H1 (cell line): ENCODE measurements around the gene B9D1.

Experiments used
- CBX5 ChIP-seq: fragments of 300-800, 300-1000 bp; sonication (generic); IDR thresholded peaks from 2 replicates; pipeline ENCODE4 v1.7.1; 2016; ENCODE audit warnings: antibody characterized with exemption, low read length, low read depth
- CHD2 ChIP-seq: IDR thresholded peaks from 2 replicates; pipeline ENCODE4 v1.6.1; 2012; ENCODE audit warnings: low read length, improper control_type of control experiment
- CREB1 ChIP-seq: IDR thresholded peaks from 2 replicates; pipeline ENCODE4 v1.6.1; 2012; ENCODE audit warnings: inconsistent platforms
- CTCF ChIP-seq, 3 experiments: IDR thresholded peaks; 1 replicate in 2 of 3; 2 replicates in 1 of 3; pipeline versions ENCODE4 v1.5.1 to v1.6.1; 2011; ENCODE audit warnings: low read length in 3 of 3, mild to moderate bottlenecking in 3 of 3, inconsistent platforms in 2 of 3, low read depth in 1 of 3, moderate library complexity in 1 of 3; ENCODE audit not compliant: insufficient read depth in 1 of 3; ENCODE audit errors: control extremely low read depth in 1 of 3
- EZH2 ChIP-seq: fragments of 200-600 bp; sonication (generic); IDR thresholded peaks from 2 replicates; pipeline ENCODE4 v1.7.1; 2012; ENCODE audit warnings: low read depth, mild to moderate bottlenecking, moderate library complexity, low read length, inconsistent platforms; ENCODE audit not compliant: severe bottlenecking
- GTF2F1 ChIP-seq: IDR thresholded peaks from 2 replicates; pipeline ENCODE4 v1.6.1; 2012; ENCODE audit warnings: low read depth, low read length, improper control_type of control experiment, borderline replicate concordance
- POLR2AphosphoS5 ChIP-seq: IDR thresholded peaks from 2 replicates; pipeline ENCODE4 v1.6.1; 2011; ENCODE audit warnings: low read depth, low read length
- SRF ChIP-seq: IDR thresholded peaks from 2 replicates; pipeline ENCODE4 v1.6.1; 2011; ENCODE audit warnings: mild to moderate bottlenecking, low read depth, low read length, moderate library complexity
- TAF7 ChIP-seq: optimal IDR thresholded peaks from 2 replicates; pipeline ENCODE3; 2011; ENCODE audit warnings: low read depth, mild to moderate bottlenecking, inconsistent platforms, low read length, moderate library complexity, borderline replicate concordance
- TBP ChIP-seq: IDR thresholded peaks from 2 replicates; pipeline ENCODE4 v1.6.1; 2011; ENCODE audit warnings: low read depth, low read length, improper control_type of control experiment
- TF ChIP-seq, protein P1 (sequence below): IDR thresholded peaks from 2 replicates; pipeline ENCODE4 v1.6.1; 2011; ENCODE audit warnings: low read length, improper control_type of control experiment

DNA sequence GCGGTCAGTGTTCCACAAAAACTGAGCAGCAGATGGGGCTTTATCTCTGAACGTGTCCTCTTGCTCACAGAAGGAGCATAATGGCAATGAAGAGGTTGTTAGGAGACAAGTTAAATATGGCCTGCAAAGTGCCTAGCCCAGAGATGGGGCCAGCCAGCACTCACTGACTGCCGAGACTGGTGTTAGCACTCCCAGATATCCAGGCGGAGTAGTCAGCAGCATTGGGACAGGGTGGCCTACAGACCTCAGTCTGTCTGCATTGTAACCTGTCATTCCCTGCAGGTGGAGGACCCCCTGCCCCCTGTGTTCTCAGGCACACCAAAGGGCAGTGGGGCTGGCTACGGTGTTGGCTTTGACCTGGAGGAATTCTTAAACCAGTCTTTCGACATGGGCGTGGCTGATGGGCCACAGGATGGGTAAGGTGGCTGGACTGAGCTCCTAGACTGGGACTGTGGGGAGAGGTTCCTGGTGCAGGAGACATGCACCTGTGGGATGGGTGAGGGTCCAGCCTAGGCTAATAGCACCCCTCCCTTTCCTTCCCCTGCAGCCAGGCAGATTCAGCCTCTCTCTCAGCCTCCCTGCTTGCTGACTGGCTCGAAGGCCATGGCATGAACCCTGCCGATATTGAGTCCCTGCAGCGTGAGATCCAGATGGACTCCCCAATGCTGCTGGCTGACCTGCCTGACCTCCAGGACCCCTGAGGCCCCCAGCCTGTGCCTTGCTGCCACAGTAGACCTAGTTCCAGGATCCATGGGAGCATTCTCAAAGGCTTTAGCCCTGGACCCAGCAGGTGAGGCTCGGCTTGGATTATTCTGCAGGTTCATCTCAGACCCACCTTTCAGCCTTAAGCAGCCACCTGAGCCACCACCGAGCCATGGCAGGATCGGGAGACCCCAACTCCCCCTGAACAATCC, 20.3 kb upstream of the B9D1 start:
- TF ChIP-seq CBX5 (no peak), SRF (no peak), CTCF (IDR thresholded peaks at IDR 0.05; ENCODE audit: control extremely low read depth in 1 of 3, insufficient read depth in 1 of 3, low read depth in 1 of 3, low read length in 3 of 3) (no peak), TBP (no peak), EZH2 (no peak), CHD2 (no peak), CREB1 (no peak), TAF7 (no peak), GTF2F1 (no peak), POLR2AphosphoS5 (no peak)
- TF ChIP-seq, protein P1, sequence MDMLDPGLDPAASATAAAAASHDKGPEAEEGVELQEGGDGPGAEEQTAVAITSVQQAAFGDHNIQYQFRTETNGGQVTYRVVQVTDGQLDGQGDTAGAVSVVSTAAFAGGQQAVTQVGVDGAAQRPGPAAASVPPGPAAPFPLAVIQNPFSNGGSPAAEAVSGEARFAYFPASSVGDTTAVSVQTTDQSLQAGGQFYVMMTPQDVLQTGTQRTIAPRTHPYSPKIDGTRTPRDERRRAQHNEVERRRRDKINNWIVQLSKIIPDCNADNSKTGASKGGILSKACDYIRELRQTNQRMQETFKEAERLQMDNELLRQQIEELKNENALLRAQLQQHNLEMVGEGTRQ = no peak
